ENCODE results near the gene SAPCD2.

The SAPCD2 gene

GRCh38 chr9:137031904-137032640 lies 38.3 kb downstream of the SAPCD2 start, which contains the start of gene FUT7:
TSS of gene FUT7 (minus strand) at chr9:137032088. CDS start at chr9:137031991, 97 bp downstream.
- DNase-seq (ENCODE audit: low read depth): no peak

- DNase-seq (ENCODE audit: low read depth): peak; percentile 17
Observed at GRCh38 chr9:137030538-137031527, 39.5 kb downstream of the SAPCD2 start.

GRCh38 chr9:137030006-137030405 lies 40.4 kb downstream of the SAPCD2 start:
- DNase-seq (ENCODE audit: low read depth): no peak

GRCh38 chr9:137029058-137029936 lies 41.1 kb downstream of the SAPCD2 start:
- DNase-seq (ENCODE audit: low read depth): peak; percentile 64

GRCh38 chr9:137028263-137029057 lies 41.9 kb downstream of the SAPCD2 start:
- peak; percentile 52 for DNase-seq (ENCODE audit: low read depth)

GRCh38 chr9:137027369-137028262 lies 42.7 kb downstream of the SAPCD2 start, which contains the start of gene ABCA2:
TSS of gene ABCA2 (minus strand) at chr9:137028237. CDS start at chr9:137028140, 97 bp downstream.
- no peak for DNase-seq (ENCODE audit: low read depth)

- DNase-seq (ENCODE audit: low read depth): no peak
Observed at GRCh38 chr9:137026828-137027227, 43.5 kb downstream of the SAPCD2 start.

- DNase-seq (ENCODE audit: low read depth): no peak
Observed at GRCh38 chr9:137026384-137026783, 44.0 kb downstream of the SAPCD2 start.

- no peak for DNase-seq (ENCODE audit: low read depth)
Observed at GRCh38 chr9:137025517-137025966, 44.8 kb downstream of the SAPCD2 start.

GRCh38 chr9:137023583-137023991 lies 46.8 kb downstream of the SAPCD2 start:
- no peak for DNase-seq (ENCODE audit: low read depth)

- no peak for DNase-seq (ENCODE audit: low read depth)
Observed at GRCh38 chr9:137023157-137023556, 47.2 kb downstream of the SAPCD2 start.

GRCh38 chr9:137022662-137023008 lies 47.7 kb downstream of the SAPCD2 start:
- no peak for DNase-seq (ENCODE audit: low read depth)

- peak; percentile 49 for DNase-seq (ENCODE audit: low read depth)
Observed at GRCh38 chr9:137021979-137022661, 48.2 kb downstream of the SAPCD2 start.

- DNase-seq (ENCODE audit: low read depth): no peak
Observed at GRCh38 chr9:137021568-137021978, 48.8 kb downstream of the SAPCD2 start.

GRCh38 chr9:137020771-137021567 lies 49.4 kb downstream of the SAPCD2 start:
- no peak for DNase-seq (ENCODE audit: low read depth)

GRCh38 chr9:137019891-137020683 lies 50.3 kb downstream of the SAPCD2 start:
- DNase-seq (ENCODE audit: low read depth): no peak

GRCh38 chr9:137018761-137019559 lies 51.4 kb downstream of the SAPCD2 start:
- no peak for DNase-seq (ENCODE audit: low read depth)
